Activated T-cell treated with anti-CD3 and anti-CD28 coated beads, Interleukin-2, amount 50 U/mL, for 72 hours (primary cell): Measurements from ENCODE around the gene MAF. TPM values are rescaled to one million over a fixed set of nuclear protein-coding genes. Genes with fewer than 3 reads are reported as not detected.

ENCODE experiments used
- ATAC-seq, 2 donors: fragments of 150-1000 bp; cut with Tn5 transposase; replicated peaks in 1 of 2; 2 replicates each; pipeline ENCODE4 v1.10.0; 2021; ENCODE audit warnings: moderate library complexity in 2 of 2, mild to moderate bottlenecking in 1 of 2
- DNase-seq, 2 donors: peaks; one replicate each; pipeline ENCODE4 v3.0.0; 2021 to 2022; ENCODE audit warnings: mixed read lengths in 1 of 2
- H3K27ac Mint-ChIP-seq: one replicate; pipeline ENCODE4 v1.8.0; 2022; ENCODE audit warnings: mild to moderate bottlenecking, moderate library complexity, mixed read lengths
- H3K27me3 Mint-ChIP-seq: one replicate; pipeline ENCODE4 v1.8.0; 2022; ENCODE audit warnings: low read depth, mixed read lengths
- H3K36me3 Mint-ChIP-seq, 2 donors: one replicate each; pipeline ENCODE4 v1.8.0; 2022; ENCODE audit warnings: mixed read lengths in 2 of 2, mild to moderate bottlenecking in 1 of 2; ENCODE audit not compliant: insufficient read depth in 2 of 2
- H3K4me1 Mint-ChIP-seq: one replicate; pipeline ENCODE4 v1.8.0; 2022; ENCODE audit warnings: low read depth, mixed read lengths
- H3K4me3 Mint-ChIP-seq, 2 donors: one replicate each; pipeline ENCODE4 v1.8.0; 2022; ENCODE audit warnings: mild to moderate bottlenecking in 2 of 2, mixed read lengths in 2 of 2, moderate library complexity in 2 of 2
- H3K9me3 Mint-ChIP-seq, 2 donors: one replicate each; pipeline ENCODE4 v1.8.0; 2022; ENCODE audit warnings: mixed read lengths in 2 of 2
- total RNA-seq, 2 donors: library from RNA; stranded (reverse); gene quantifications; one replicate each; pipeline ENCODE4 v1.2.3, GENCODE V29; 2022

Gene MAF
- total RNA-seq, 2 donors from 2014 or later = 46.7 to 208 TPM

GRCh38 chr16:79571903-79572535 lies 28.5 kb downstream of the MAF start:
- no peak overlapping the region for H3K4me3 Mint-ChIP-seq
- ATAC-seq (no peak), DNase-seq (no peak)
- H3K9me3 Mint-ChIP-seq = no peaks in the 10 kb centered on the region
- peaks cover 49% of the 10 kb centered on the region for H3K27me3 Mint-ChIP-seq
- no peaks in the 10 kb centered on the region for H3K4me1 Mint-ChIP-seq
- H3K36me3 Mint-ChIP-seq = no peaks in the 10 kb centered on the region
- H3K27ac Mint-ChIP-seq = no peak overlapping the region

GRCh38 chr16:79571065-79571902 lies 29.3 kb downstream of the MAF start:
- DNase-seq = no peak
- H3K27me3 Mint-ChIP-seq = peaks cover 42% of the 10 kb centered on the region
- ATAC-seq = no peak
- no peaks in the 10 kb centered on the region for H3K4me1 Mint-ChIP-seq
- no peaks in the 10 kb centered on the region for H3K36me3 Mint-ChIP-seq
- H3K27ac Mint-ChIP-seq = no peak overlapping the region
- no peak overlapping the region for H3K4me3 Mint-ChIP-seq
- no peaks in the 10 kb centered on the region for H3K9me3 Mint-ChIP-seq

DNA sequence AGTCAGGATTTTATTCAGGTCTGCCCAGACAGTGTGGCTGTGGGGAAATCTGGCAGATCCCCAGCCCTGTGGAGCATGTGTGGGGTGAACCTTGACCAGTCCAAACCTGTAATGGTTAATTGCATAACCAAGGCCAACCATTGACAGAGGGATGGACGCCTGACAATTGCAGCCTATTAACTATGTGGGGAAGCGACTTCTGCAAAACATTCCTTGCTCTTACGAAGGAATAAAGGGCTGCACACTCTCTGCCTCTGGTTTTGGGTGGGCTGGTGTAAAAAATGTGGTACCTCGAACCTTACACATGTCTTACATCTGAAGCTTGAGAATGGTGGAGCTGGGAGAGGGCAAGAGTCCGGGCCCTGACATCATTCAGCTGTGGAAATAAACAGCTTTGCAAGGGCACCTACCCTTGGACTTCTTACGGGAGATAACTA lies 35.8 kb downstream of the MAF start:
- no peaks in the 10 kb centered on the region for H3K36me3 Mint-ChIP-seq
- H3K4me1 Mint-ChIP-seq = no peaks in the 10 kb centered on the region
- no peak overlapping the region for H3K4me3 Mint-ChIP-seq
- peaks cover 23% of the 10 kb centered on the region for H3K27me3 Mint-ChIP-seq
- DNase-seq (no peak), ATAC-seq (no peak)
- no peak overlapping the region for H3K27ac Mint-ChIP-seq
- H3K9me3 Mint-ChIP-seq = no peaks in the 10 kb centered on the region

GRCh38 chr16:79563921-79564320 lies 36.6 kb downstream of the MAF start:
- H3K27ac Mint-ChIP-seq = no peak overlapping the region
- H3K4me1 Mint-ChIP-seq = no peaks in the 10 kb centered on the region
- no peak overlapping the region for H3K4me3 Mint-ChIP-seq
- ATAC-seq = no peak
- no peaks in the 10 kb centered on the region for H3K9me3 Mint-ChIP-seq
- H3K36me3 Mint-ChIP-seq = no peaks in the 10 kb centered on the region
- no peak for DNase-seq
- peaks cover 23% of the 10 kb centered on the region for H3K27me3 Mint-ChIP-seq

GRCh38 chr16:79562166-79562823 lies 38.2 kb downstream of the MAF start:
- no peak for DNase-seq
- Mint-ChIP-seq H3K27ac (no peak overlapping the region), H3K9me3 (no peaks in the 10 kb centered on the region), H3K27me3 (peaks cover 33% of the 10 kb centered on the region), H3K36me3 (no peaks in the 10 kb centered on the region), H3K4me1 (no peaks in the 10 kb centered on the region), H3K4me3 (no peak overlapping the region)
- no peak for ATAC-seq

DNA sequence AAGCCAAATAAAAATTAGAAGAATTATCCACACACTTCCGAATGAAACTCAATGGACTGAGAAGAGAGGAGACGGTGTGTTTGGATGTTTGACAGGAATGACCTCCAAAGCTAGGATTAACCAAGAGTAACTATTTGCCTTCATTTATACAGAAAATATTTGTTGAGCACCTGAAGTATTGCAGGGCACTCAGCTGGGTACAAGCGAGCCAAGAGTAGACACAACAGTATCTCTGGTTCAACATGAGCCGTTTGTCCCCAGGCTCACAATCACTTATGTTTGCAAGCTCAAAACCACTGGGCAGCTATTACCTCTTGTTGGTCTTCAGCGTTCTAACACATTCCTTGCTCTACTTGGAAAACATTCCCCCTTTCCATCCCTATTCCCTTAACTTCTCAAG lies 38.8 kb downstream of the MAF start:
- Mint-ChIP-seq H3K27me3 (peaks cover 38% of the 10 kb centered on the region), H3K27ac (no peak overlapping the region), H3K36me3 (no peaks in the 10 kb centered on the region), H3K4me1 (no peaks in the 10 kb centered on the region), H3K4me3 (no peak overlapping the region), H3K9me3 (no peaks in the 10 kb centered on the region)
- no peak for ATAC-seq
- DNase-seq = no peak

DNA sequence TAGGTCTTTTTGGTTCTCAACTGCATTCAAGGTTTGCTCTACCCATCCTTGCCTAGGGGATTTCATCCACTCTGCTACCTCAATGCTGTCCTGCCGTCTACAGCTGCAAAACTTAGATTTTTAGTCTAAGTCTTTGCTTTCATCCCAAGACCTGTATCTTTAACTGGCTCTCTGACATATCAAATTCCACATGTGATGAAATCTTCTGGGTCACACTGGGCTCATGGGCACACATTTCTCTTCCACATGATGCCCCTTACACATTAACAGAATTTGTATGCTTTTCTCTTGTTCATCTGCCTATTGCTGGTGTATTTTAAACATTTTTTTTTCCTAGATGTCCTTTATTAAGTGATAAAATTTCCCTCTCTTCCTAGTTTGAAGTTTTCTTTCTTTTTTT lies 39.6 kb downstream of the MAF start:
- DNase-seq (no peak), ATAC-seq (no peak)
- no peaks in the 10 kb centered on the region for H3K4me1 Mint-ChIP-seq
- H3K36me3 Mint-ChIP-seq = no peaks in the 10 kb centered on the region
- H3K9me3 Mint-ChIP-seq = peaks cover 2 to 3% of the 10 kb centered on the region in 2 donors
- no peak overlapping the region for H3K27ac Mint-ChIP-seq
- H3K27me3 Mint-ChIP-seq = peaks cover 45% of the 10 kb centered on the region
- no peak overlapping the region for H3K4me3 Mint-ChIP-seq

- H3K4me1 Mint-ChIP-seq = no peaks in the 10 kb centered on the region
- peaks cover 45% of the 10 kb centered on the region for H3K27me3 Mint-ChIP-seq
- no peak for ATAC-seq
- H3K9me3 Mint-ChIP-seq = peaks cover 2 to 3% of the 10 kb centered on the region in 2 donors
- H3K36me3 Mint-ChIP-seq = no peaks in the 10 kb centered on the region
- DNase-seq = no peak
- no peak overlapping the region for H3K27ac Mint-ChIP-seq
- H3K4me3 Mint-ChIP-seq = no peak overlapping the region
Measured at GRCh38 chr16:79560318-79560717, 40.2 kb downstream of the MAF start.

GRCh38 chr16:79559532-79559931 lies 41.0 kb downstream of the MAF start:
- H3K36me3 Mint-ChIP-seq = no peaks in the 10 kb centered on the region
- H3K27me3 Mint-ChIP-seq = peaks cover 45% of the 10 kb centered on the region
- H3K9me3 Mint-ChIP-seq = peaks cover 2 to 3% of the 10 kb centered on the region in 2 donors
- H3K4me3 Mint-ChIP-seq = no peak overlapping the region
- ATAC-seq = no peak
- no peaks in the 10 kb centered on the region for H3K4me1 Mint-ChIP-seq
- H3K27ac Mint-ChIP-seq = no peak overlapping the region
- no peak for DNase-seq

DNA sequence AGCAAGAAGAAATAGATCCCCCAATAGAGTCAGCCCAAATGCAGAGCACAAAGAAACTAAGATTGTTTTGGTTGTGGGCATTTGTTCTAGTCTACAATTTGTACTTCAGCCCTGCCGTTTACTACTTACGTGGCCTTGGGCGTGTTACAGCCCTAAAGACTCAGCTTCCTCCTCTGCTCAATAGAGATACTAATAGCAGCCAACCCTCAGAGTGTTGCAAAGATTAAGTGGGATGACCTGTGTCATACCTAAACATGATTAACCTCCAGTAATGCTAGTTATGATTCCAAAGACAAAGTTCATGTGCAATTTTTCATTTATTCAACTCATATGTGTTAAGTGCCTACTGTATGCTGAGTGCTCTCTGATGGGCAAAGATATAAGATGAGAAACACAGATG lies 43.1 kb downstream of the MAF start:
- ATAC-seq (no peak), DNase-seq (no peak)
- Mint-ChIP-seq H3K4me3 (no peak overlapping the region), H3K27ac (no peak overlapping the region), H3K4me1 (no peaks in the 10 kb centered on the region), H3K27me3 (peaks cover 47% of the 10 kb centered on the region), H3K36me3 (no peaks in the 10 kb centered on the region), H3K9me3 (peaks cover 2 to 3% of the 10 kb centered on the region in 2 donors)

- ATAC-seq (no peak), DNase-seq (no peak)
- Mint-ChIP-seq H3K4me3 (no peak overlapping the region), H3K36me3 (no peaks in the 10 kb centered on the region), H3K27me3 (peaks cover 41% of the 10 kb centered on the region), H3K9me3 (peaks cover 2 to 3% of the 10 kb centered on the region in 2 donors), H3K4me1 (no peaks in the 10 kb centered on the region), H3K27ac (no peak overlapping the region)
Measured at GRCh38 chr16:79554912-79555311, 45.6 kb downstream of the MAF start.

- Mint-ChIP-seq H3K27ac (no peak overlapping the region), H3K36me3 (no peaks in the 10 kb centered on the region), H3K4me3 (no peak overlapping the region), H3K9me3 (no peaks in the 10 kb centered on the region), H3K27me3 (peaks cover 36% of the 10 kb centered on the region), H3K4me1 (no peaks in the 10 kb centered on the region)
- DNase-seq (no peak), ATAC-seq (no peak)
Measured at GRCh38 chr16:79550373-79550772, 50.2 kb downstream of the MAF start.

GRCh38 chr16:79547085-79547484 lies 53.5 kb downstream of the MAF start:
- H3K4me3 Mint-ChIP-seq = no peak overlapping the region
- H3K27me3 Mint-ChIP-seq = peaks cover 28% of the 10 kb centered on the region
- ATAC-seq (no peak), DNase-seq (no peak)
- no peaks in the 10 kb centered on the region for H3K36me3 Mint-ChIP-seq
- no peak overlapping the region for H3K27ac Mint-ChIP-seq
- no peaks in the 10 kb centered on the region for H3K9me3 Mint-ChIP-seq
- H3K4me1 Mint-ChIP-seq = no peaks in the 10 kb centered on the region
